SU-DHL-6 (cell line): ENCODE results near the gene COL4A2.

Source experiments
- EZH2phosphoT487 ChIP-seq: fragments of 200-600 bp; sonication (generic), shearing (Covaris generic); conservative IDR thresholded peaks from 2 replicates; pipeline ENCODE4 v1.6.1; 2018; ENCODE audit warnings: mild to moderate bottlenecking, antibody characterized with exemption, low read length, moderate library complexity, mixed read lengths
- TF ChIP-seq, protein P1 (sequence below): fragments of 200-600 bp; sonication (generic); IDR thresholded peaks from one replicate; pipeline ENCODE4 v1.5.1; 2017; ENCODE audit warnings: antibody characterized with exemption, mild to moderate bottlenecking, low read length, moderate library complexity; ENCODE audit not compliant: insufficient read depth, poor library complexity, severe bottlenecking

DNA sequence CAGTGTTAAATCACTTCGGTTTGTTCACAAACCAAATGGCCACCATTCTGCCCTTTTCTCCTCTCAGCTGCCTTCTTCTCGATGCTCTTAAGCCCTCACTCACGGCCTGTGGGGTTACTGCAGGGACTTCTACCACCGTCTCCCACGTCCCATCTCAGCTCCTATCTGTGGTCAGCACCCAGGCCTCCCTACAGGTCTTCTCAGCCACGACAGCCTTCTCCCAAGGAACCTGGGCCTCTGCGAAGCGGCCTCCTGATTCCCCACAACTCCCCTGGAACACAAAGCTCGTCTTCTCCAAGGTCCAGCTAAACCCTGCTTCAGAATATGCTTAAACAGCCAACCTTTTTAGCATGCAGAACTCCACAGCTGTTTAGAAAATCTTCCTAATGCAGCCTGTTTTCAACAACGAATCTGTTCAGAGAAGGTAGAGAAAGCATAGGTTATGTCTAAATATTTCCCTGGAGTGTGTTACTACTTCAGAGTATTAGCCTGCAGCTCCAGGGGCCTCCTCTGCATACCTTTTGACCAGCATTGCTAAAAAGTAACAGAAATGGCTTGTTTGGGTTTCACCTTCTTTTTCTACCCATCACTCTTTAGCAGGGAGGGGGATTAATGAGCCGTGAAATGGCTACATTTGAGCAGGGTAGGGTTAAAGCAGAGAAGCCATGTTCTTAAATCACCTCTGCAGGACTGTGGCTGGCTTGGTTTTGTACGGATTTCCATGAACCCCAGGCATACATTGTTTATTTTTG, 104.0 kb downstream of the COL4A2 start:
- TF ChIP-seq, protein P1, sequence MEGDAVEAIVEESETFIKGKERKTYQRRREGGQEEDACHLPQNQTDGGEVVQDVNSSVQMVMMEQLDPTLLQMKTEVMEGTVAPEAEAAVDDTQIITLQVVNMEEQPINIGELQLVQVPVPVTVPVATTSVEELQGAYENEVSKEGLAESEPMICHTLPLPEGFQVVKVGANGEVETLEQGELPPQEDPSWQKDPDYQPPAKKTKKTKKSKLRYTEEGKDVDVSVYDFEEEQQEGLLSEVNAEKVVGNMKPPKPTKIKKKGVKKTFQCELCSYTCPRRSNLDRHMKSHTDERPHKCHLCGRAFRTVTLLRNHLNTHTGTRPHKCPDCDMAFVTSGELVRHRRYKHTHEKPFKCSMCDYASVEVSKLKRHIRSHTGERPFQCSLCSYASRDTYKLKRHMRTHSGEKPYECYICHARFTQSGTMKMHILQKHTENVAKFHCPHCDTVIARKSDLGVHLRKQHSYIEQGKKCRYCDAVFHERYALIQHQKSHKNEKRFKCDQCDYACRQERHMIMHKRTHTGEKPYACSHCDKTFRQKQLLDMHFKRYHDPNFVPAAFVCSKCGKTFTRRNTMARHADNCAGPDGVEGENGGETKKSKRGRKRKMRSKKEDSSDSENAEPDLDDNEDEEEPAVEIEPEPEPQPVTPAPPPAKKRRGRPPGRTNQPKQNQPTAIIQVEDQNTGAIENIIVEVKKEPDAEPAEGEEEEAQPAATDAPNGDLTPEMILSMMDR: no peak
- no peak for TF ChIP-seq EZH2phosphoT487
